Measurements from ENCODE around the gene XRN2.

Gene XRN2

DNA sequence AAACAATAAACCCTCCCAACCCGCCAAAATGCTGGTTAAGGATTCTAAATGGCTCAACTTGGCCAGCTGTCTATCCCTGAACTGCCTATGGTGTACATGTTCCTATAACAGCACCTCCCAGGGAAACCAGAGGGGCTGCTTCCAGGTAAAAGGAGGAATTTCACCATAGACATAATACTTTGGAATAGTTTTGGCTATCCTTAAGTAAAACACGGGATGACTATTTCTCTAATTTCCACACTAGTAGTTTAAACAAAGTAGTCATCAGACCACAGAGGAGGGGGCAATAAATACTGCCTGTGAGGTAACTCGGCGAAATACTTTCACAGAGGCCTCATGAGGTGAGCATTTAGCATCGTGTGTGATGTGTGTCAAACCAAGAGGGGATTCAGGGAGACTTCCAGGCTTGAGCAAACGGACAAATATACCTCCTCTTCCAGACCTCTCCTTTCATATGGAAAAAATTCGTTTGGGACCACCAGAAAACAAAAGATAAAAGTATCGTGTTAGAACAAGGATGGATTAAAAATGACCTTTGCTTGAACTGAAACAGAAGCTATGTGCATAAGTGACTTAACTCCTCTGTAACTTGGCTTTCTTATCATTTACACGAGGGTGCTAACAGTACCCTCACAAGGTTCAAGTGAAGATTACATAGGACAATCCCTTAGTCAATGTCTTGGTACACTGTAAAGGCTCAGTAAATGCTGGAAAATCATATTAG lies 1.0 kb upstream of the XRN2 start:
- FAIRE-seq, result no peak
- DNase-seq (ENCODE audit: low spot score), result no peak

DNA sequence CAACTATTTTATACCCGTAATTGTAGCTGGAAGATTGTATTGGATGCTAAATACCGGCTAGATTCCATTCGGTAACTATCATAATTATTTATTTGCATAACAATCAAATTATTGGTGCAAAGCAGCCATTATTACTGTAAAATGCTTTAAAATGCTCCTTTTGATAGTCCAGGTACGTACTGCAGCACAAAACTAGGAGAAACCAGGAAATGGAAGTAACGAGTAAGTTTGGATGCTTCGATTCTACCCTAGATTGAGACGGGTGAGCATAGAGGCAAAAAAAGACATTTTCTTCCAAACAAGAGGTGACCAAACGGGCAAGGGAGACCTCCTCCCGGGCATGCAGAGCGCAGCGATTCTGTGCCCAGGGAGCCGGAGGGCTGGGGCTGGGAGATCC lies 469 bp upstream of the XRN2 start:
- no peak for DNase-seq (ENCODE audit: low spot score)
- no peak for FAIRE-seq

DNA sequence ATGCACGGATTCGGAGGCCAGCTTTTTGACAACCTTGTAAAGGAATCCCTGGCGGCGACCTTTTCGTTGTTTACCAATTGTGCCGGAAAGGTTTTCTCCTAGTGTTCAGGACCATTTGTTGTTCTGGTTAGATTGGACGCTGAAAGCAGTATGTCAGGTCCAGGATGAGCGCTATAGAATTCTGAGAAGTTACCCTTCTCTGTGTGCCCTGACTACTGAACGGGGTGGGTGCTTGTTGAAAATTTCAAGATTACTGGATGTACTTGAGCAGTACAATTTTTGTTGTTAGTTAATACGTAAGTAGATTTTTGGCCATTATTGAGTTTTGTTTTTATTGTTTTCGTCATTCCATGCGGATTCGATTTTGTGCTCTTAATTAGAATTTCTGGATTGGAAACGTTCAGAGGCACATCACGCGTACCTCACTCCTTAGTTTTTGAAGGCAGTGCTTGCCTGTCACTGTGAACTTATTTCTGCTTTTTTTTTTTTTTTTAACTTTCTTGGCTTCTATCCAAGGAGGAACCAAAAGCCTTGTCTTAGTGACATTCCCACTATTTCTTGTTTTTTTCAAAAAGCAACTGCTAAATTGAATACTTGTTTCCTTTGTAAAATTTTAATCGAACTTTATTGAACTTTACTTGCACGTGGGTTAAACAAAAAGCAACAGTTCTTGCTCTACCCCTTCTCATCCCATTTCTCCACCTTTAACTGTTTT lies 898 bp downstream of the XRN2 start:
- DNase-seq (ENCODE audit: low spot score), result no peak
- FAIRE-seq, result no peak

DNA sequence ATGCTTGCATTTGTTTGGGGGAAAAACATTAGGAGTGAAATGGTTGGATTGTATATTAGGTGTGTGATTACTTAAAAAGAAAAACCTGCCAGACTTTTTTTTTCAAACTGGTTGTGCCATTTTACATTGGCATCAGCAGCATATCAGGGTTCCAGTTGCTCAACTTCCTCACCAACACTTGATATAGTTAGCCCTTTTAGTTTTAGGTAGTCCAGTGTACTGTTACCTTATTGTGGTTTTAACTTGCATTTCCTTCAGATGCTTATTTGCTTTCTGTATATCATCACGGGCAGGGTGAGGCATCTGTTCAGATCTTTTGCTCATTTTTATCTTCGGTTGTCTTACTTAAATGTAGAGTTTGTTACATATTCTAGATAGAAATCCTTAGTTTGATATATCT lies 5.2 kb downstream of the XRN2 start:
- no peak for FAIRE-seq
- no peak for DNase-seq (ENCODE audit: low spot score)

DNA sequence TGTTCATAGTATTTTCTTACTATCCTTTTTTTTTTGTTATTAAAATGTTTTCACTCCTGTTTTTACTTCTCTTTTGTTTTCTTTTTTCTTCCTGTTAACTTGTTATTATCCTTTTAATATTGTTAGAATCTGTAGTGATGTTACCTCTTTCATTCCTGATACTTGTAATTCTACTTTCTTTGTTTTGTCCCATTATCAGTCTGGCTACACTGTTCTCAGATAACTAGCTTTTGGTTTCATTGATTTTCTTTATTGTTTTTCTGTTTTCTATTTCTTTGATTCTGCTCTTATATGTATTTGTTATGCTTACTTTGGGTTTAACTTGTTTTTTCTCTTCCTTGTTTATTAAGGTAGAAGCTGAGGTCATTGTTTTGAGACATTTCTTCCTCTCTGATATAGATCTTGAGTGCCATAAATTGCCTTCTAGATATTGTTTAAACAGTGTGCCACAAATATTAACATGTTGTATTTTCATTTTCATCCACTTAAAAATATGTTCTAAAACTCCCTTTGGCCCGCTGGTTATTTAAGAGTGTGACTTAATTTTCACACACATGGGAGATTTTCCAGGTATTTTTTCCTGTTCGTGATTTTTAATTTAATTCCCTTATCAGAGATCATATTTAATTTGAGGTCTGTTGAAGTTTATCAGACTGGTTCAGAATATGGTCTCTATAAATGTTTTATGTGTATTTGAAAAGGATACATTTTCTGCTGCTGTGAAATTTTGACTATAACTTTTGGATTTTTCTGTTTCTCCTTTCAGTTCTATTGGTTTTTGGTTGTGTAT lies 6.7 kb downstream of the XRN2 start:
- no peak for FAIRE-seq
- no peak for DNase-seq (ENCODE audit: low spot score)

DNA sequence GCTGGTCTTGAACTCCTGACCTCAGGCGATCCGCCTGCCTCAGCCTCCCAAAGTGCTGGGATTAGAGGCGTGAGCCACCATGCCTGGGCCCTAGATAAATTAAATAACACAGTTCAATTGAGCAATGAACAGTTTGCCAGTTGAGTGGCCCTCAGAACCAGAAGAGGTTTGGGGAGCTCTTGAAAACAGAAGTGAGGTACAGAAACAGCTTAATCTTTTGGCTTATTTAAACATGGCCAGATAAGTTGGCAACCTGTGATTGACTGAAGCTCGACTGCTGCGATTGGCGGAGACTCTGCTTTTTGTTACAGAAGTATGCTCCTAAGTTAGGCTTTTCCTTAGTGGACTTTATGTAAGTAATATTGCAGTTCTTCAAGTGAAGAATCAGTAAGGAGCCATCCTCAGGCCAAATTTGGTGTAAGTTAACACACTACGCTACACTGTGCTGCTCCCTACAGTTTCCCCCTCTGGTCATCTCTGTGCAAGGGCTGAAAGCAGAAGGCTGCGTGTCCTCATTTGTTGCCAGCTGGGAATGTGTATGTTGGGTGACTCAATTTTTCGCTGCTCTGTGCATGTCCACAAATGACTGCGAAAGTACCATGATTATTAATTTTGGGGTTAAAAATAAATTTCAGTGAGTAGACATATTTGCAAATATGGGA lies 9.8 kb downstream of the XRN2 start:
- no peak for DNase-seq (ENCODE audit: low spot score)
- FAIRE-seq, result no peak

DNA sequence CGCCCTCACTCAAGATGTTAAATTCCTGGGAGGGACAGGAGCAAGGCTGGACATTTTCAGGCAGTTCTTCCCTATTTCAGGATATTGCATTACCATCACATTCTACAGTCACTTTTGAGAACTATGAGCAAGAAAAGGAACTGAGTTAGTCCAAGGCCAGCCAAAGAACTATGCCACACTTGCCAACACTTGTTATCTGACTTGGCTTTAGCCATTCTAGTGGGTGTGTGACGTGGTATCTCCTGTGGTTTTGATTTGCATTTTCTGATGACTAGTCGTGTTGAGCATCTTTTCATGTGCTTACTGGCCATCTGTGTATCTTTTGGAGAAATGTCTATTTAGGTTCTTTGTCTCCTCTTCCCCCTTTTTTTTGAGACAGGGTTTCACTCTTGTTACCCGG lies 12.0 kb downstream of the XRN2 start:
- FAIRE-seq, result no peak
- DNase-seq (ENCODE audit: low spot score), result no peak

DNA sequence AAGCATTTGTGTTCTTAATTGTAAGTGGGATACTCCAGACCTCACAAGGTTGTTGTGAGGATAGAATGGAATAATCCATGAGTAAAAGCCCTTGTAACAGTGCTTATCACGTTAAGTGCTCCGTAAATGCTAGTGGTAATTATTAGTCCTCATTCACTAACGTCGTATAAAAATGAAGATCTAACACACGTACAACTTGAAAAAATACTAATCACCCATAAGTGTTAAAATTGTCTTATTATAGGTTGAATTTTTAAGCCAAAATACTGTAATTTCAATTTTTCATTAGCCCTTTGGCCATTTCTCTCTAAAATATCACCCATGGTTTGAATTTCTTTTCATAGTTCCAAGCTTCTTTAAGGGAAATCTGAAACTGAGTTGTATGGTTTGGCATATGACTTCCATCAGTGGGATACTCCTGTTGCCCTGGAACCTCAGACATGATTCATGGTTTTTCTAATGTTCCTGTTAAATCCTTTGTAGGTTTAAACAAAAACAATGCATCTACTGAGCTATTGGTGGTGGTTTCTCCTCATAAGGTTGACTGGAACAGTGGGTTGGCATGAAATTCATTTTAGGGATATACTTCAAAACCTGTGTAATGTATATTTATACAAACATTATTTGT lies 19.1 kb downstream of the XRN2 start:
- DNase-seq (ENCODE audit: low spot score) (no peak), FAIRE-seq (no peak)

DNA sequence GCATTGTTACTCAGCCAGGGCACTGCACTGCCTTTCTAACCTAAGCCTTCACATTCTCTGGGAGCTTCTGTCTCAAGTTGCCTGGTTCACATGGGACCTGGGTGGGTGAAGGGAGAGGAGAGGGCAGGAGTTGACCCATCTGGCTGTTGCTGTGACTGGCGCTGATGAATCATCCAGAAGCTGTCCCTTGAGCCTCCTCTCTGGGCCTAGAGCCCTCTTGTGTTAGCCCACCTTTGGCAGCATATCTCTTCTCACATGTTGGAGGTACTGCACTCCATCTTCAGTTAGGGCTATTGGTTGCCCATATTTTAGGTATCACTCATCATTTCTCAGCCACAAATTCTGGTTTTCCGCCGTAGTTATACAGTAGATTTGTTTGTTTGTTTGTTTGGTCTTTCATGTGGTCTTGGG lies 19.8 kb downstream of the XRN2 start:
- FAIRE-seq (no peak), DNase-seq (ENCODE audit: low spot score) (no peak)

DNA sequence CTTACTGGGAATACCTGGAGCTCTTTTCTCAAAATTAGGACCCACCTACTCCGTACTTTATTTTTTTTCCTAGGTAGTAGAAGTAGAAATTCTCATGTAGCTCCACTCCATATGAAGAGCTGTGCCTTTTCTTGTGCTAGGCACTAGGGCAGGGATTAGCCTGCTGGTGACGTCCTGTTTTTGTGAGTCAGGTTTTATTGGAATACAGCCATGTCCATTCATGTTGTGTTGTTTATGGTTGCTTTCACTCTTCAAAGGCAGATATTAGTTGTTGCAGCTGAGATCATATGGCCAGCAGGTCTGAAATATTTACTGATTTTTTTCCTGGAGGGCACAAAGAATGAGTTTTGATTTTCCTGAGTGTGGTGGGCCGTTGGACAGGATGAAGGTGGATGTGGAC lies 20.5 kb downstream of the XRN2 start:
- peak; percentile 13 for DNase-seq (ENCODE audit: low spot score)
- FAIRE-seq, result no peak

DNA sequence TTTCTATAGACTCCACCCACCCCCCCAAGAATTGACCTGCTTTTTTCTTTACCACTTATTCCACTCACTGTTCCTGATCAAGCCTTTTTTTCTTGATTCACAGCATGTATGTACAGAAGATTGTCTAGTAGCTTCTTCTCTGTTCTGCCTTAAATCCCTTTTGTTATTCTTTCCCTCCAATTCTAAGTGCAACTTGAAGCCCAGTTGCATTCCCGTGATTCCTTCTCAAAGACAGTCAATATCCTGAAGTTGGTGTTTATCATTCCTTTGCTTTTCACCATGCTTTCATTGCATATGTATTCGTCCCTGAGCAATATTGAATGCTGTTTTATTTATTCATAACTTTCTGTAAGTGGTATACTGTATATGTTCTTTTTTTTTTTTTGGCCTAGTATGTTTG lies 21.0 kb downstream of the XRN2 start:
- FAIRE-seq (no peak), DNase-seq (ENCODE audit: low spot score) (no peak)

DNA sequence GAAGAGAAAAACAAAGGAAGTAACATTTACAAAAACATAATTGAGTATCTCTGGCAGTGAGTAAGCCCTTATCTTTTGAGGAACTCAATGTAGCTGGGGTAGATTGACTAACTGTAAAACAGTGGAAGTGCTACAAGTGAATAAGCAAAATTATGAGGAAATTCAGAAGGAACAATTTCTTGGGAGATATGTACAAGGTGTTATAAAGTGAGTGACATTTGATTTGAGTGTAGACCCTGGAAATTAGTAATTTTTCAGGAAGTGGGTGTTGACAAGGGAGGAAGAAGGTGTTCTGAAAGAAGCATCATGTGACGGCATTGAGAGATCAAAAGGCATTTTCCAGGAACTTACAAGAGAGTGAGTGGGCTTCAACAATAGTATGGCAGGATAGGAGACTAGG lies 22.2 kb downstream of the XRN2 start:
- no peak for FAIRE-seq
- no peak for DNase-seq (ENCODE audit: low spot score)

DNA sequence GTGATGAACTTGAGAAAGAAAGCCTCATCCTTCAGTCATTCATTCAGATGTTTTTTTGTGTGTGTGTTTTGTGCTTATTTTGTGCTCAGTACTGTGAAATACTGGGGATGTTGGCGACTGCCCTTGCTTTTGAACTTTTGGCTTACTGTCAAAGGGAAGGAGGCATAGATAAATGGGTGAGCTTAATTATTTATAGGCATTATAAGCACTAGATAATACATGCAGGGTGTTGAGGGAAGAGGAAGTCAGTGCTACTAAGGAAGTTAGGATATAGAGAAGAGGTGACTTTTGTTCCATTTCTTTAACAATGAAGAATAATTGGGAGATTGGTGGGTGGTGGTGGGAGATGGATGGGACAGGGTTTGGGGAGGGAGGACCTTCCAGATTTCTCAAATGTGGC lies 23.6 kb downstream of the XRN2 start:
- FAIRE-seq, result no peak
- no peak for DNase-seq (ENCODE audit: low spot score)

DNA sequence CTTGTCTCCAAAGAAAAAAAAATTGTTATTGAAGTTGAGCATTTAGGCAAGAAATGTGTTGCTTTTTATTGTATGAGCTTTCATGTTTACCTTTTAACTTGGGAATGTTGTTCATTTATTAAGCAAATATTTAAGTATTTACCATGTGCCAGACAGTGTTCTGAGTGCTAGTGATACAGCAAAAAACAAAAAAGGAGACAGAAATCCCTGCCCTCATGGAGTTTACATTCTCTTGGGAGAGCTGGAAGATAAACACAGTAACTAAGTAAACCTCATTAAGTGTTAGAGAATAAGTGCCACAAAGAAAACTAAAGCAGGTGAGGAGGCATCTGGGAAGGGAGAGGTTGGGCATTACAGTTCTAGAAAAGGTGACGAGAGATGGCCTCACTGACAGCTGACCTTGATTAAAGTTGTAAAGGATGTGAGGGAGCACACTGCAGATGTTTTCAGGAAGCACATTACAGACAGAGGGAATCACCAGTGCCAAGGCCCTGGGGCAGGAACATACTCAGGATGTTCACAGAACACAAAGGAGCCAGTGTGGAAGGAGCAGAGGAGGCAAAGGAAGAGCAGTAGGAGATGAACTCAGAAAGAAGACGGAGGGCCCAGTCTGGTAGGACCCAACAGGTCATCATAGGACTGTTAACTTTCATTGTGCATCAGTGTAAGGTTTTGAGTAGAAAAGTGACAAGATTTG lies 33.5 kb downstream of the XRN2 start:
- no peak for FAIRE-seq
- no peak for DNase-seq (ENCODE audit: low spot score)

DNA sequence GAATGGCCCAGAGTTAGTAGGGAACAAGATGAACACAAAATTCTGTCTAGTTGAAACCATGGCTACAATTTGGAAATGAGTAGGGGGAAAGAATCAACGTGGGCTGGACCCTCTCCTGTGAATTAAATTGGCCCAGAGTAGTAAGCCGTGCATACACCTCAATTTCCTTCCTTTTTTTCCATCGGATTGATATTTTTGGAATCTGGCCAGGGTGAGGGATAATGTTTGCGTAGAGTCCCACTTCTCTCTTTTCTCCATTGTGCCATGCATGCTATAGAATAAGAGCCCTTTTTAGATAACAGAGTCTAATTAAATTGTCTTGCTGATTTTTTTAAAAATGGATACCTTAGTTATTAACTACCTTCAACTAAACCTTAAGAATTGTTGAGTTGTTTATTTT lies 35.2 kb downstream of the XRN2 start:
- FAIRE-seq, result no peak
- DNase-seq (ENCODE audit: low spot score), result no peak

DNA sequence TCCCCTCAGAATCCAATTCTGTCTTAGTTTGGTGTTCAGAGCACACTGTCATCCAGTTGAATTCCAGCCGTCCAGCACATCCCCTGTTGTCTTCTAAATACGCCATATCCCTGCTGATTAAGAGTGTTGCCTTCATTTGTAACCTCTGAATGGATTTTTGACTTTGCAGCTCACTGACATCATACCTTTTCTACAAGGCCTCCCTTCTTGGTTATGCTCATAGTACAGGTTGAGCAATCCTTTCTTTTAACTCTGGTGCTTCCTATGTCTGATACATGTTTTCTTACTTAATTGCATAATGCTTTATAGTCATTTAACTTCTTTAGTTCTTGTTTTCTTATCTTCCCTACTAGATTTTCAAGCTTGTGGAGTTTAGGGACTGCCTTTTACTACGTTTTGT lies 36.4 kb downstream of the XRN2 start:
- FAIRE-seq (no peak), DNase-seq (ENCODE audit: low spot score) (no peak)

DNA sequence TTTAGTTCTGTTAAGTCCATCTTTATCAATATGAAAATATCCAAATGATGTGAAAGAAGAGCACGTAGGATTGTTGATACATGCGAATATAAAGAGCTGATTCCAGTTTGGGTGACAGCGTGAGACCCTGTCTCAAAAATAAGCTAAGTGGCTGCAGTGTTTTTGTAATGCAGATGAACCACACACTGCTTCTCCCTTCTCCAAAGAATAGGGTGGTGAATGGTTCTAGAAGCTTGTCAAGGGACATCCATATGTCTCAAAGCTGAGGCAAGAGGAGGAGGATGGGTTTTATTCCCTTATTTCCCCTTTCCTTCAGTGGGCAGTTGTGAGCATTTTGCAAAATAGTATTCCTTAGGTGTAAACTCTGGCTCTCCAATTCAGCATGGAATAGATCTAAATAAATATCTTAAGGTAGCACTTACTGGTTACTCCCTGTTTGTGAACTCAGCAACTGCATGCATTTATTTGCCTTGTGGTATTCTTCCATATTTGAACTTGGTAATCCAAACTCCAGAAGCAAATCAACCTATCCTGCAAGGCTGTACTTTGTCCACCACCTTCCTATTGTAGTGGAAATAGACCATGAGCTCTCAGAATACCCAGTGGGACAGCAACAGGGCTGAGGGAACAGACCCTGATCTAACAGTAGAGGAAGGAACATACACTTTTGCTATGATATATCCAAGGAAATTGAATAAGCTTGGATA lies 38.0 kb downstream of the XRN2 start:
- no peak for FAIRE-seq
- DNase-seq (ENCODE audit: low spot score), result no peak

DNA sequence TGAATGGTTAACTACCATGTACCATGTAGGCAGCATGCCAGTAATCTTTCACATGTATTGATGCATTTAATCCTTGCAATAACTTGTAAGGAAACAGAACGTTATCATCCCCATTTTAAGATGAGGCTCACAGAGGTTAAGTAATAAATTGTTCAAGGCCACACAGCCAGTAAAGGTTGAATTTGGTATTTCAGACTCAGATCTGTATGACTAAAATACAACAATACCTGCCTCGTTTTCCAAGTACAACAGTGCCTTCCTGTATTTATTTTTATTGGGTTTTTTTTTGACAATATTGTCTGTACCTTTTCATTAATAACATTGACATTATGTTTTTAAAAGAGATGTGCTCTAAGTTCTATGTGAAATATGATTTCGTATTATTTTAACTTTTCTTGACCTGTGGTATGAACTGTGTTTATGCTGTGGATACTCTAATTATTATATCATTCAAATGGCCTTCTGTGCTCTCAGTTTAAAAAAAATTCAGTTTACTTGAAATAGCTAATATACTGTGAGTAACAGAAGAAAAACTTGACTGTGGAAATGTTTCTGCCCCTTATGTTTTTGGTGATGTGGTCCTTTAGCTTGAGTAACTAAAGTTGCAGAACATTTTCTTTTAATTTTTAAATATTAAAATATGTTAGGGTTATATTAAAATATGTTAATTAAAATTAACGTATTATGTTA lies 39.7 kb downstream of the XRN2 start:
- DNase-seq (ENCODE audit: low spot score) (no peak), FAIRE-seq (no peak)

DNA sequence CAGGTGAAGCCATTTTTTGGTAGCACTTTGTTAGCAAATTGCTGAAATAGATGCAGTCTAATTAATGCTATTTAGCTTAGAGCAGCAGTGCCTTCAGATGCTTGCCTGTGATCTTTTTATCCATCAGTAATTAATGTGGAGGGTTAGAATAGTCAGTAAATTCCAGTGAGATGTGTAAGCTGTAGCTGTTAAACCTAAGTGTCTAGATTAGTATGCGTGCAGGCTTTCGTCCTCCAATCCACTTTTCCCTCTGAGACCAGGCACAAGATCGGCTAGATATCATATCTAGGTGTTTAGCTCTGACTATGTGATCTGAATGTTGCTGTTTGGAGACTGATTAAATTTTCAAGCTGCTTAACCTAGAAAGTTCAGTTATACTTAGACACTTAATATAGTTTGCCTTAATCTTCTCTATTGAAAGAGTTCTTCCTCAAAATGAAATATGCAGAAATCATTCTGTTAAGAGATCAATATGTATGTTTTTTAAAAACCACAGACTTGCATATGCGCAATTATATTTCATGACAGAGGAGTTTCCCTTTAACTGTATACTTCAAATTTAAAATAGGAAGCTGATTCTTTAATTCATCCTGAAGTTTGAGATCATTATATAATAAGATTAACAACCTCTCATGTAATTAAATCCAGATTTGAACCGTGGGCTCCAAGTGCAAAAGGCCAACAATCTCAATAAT lies 41.2 kb downstream of the XRN2 start:
- FAIRE-seq, result no peak

More for the DNA sequence above, 41.2 kb downstream of the XRN2 start:
- DNase-seq (ENCODE audit: low spot score), result no peak

Data from urothelium cell line (cell line).